Measurements from ENCODE around the gene C1QTNF6.
A peak's percentile ranks its signal among the peaks of the same experiment; 100 is the strongest.

The C1QTNF6 gene

DNA sequence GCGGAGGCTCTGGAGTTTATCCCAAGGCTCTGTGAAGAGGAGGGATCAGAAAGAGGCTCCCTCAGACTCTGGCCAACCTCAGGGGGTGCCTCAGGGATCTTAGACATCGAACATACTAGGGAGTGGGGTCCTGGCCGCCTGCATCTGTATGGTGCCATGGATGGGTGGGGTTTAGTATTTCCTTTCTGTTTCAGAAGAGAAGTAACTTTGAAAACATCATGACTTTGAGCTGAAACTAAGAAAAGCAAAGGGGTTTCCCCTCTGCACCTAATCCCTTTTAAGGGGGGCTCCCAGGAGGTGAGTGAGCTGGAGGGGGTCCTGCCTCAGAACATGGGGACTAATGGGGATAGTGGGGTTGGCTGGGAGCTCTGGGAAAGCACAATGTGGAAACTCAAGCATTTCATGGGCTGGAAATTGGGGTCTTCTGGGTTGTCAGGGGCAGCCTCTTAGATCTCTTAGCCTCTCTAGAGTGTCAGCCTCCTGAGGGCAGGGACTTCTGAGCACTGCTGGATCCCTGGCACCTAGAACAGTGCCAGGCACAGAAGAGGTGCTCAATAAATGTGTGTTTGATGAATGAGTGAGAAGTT is 36.0 kb upstream of the C1QTNF6 start:
- peak; percentile 43 for DNase-seq

DNA sequence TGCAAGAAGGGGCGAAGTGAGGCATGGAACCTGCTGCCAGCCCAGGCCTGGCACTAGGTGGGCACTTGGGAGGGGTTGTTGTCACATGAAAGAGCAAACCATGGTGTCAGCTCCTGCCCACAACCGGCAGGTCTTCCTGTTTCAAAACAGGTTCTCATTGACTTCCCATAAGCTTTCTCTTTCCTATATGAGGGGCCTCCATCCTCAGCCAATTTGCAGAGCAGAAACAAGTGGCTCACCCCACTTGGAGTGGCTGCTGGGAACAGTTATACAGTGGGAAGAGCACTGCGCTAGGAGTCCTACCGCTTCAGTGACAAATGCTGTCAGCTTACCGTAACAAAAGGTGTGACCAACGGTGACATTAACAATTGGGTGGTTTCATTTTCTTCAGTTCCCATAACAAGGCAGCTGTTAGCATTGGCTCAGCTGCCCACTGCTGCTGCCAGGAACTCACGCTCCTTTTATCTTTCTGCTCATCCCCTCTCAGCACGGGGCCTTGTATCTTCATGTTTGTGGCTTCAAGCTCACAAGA is 34.5 kb upstream of the C1QTNF6 start:
- peak; percentile 70 for DNase-seq

DNA sequence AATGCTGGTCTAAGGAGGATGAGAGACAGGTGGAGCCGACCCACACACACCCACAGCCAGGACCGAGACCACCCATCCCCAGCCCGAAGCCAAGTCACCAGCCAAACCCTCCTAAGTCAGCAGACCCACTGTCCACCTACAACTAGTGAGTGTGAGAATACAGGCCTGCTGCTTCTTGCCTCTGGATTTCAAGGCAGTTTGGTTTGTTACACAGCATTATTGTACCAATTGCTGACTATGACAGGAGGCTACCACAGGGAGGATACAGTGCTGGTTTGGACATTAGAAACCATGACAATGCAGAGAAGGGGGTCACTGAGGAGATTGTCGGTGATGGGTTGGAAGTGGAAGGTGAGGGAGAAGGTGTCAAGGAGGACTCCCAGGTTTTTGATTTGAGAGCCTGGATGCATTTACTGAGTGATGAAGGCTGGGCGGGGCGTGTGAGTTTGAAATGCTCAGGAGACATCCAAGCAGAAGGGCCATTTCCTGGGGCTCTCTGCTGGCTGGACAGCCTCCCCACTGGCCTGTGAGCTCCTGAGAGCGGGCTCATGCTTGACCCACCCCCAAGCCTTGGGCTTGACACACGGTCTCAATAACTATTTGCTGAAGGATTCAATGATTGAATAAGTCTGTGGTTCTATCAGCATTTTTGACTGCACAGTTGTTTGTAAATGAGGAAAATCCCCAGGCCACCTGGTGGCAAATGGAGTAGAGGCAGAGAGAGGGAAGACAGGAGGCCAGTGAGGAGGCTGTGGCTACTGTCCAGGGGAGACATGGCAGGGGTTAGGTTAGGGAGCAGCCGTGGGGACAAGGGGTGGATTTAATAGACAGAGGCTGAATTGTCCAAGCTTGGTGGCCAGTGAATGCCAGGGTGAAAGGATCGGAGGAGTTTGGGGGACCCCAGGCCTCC is 33.6 kb upstream of the C1QTNF6 start:
- DNase-seq: peak; percentile 28

DNA sequence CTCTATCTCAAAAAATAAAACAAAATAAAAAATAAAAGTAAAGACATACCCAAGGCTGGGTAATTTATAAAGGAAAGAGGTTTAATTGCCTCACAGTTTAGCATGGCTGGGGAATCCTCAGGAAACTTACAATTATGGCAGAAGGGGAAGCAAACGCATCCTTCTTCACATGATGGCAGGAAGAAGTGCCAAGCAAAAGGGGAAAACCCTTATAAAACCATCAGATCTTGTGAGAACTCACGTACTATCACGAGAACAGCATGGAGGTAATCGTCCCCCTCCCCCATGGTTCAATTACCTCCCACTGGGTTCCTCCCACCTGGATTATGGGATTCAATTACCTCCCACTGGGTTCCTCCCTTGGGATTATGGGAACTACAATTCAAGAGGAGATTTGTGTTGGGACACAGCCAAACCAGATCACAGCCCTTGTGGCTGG is 32.5 kb upstream of the C1QTNF6 start:
- DNase-seq: peak; percentile 53

DNA sequence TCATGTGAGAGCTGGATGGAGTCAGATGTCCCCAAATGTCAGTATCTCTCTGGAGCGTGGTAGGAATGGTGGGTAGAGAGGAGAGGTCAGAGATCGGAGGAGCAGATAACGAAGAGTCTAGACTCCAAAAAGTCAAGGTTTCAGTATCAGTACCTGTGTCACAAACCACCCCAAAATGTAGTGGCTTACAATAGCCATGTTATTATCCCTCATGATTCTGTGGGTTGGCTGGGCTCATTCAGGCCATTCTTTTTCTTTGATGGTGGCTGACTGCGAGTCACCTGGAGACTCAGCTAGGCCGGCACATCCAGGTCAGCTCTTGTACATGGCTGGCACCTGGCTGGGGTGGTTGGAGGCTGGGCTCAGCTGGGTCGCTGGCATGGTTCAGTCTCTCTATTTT is 31.5 kb upstream of the C1QTNF6 start:
- DNase-seq: peak; percentile 47

DNA sequence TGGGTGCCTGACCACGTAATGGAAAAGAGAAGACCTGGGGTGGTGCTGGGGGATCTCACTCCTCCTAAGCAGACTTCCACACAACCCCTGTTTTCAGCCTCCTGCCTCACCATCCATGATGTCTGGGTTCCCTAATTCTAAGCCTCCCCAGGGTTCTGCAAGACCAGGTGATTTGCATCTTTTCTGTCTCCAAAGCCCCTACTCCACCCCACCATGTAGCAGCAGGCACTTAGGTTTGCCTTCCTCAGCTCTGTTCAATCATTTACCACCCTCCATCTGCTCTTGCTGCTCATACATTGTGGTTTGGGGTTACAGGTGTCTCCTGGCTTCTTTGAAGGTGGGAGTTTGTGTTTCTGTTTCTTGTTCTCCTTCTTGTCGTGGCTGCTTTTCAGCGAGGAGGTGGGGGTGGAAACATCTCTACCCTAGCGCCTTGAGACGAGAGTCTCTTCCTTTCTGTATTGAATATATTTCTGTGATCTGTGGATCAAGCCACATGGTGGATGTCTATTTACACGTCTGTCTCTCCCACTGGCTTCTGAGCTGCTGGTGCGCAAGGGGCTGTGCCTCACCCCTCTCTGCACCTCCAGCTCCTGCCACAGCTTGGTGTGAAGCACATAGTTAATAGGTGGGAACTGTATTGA is 30.8 kb upstream of the C1QTNF6 start:
- DNase-seq: peak; percentile 87

DNA sequence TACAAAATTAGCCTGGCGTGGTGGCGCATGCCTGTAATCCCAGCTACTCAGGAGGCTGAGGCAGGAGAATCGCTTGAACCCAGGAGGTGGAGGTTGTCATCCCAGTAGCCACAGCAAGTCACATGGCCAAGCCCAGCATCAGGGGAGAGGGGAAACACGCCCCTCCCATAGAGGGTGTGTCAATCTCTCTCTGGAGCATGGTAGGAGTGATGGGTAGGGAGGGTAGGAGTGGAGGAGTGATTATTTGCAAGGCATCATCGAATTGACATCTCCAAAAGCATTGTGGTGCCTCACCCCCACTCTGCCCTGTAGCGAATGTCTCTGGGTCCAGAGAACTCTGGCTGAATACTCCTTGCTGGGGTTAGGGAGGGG is 30.3 kb upstream of the C1QTNF6 start:
- DNase-seq: peak; percentile 29

DNA sequence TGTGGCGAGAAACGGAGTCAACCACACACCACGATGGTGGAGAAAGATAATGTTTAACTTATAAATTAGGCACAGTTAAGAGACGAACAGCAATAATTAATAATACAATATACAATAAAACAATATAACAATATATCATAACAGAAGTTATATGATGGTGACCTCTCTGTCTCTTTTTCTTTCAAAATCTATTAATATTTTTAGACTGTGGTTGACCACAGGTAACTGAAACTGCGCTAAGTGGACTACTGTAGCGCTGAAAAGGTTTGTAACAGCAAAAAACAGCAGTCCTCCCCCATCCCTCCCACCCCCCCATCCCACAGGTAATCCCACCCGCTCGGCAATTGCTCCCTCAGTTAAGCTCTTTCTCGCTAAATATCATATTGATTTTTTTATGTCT is 27.8 kb upstream of the C1QTNF6 start:
- no peak for DNase-seq

DNA sequence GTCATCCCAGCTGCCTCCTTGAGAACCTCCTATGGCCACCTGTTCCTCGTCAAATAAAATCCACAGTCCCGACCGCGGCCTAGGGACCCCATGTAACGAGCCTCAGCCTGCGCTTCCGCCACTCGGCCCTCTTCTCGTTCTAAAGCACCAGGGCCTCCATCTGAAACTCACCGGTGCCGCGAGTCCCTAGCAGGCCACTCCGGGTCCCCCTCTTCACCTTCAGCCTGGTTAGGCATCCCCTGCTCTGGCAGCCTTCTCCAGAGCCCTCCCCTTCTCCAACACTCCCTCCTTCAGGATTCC is 26.6 kb upstream of the C1QTNF6 start:
- DNase-seq: no peak

DNA sequence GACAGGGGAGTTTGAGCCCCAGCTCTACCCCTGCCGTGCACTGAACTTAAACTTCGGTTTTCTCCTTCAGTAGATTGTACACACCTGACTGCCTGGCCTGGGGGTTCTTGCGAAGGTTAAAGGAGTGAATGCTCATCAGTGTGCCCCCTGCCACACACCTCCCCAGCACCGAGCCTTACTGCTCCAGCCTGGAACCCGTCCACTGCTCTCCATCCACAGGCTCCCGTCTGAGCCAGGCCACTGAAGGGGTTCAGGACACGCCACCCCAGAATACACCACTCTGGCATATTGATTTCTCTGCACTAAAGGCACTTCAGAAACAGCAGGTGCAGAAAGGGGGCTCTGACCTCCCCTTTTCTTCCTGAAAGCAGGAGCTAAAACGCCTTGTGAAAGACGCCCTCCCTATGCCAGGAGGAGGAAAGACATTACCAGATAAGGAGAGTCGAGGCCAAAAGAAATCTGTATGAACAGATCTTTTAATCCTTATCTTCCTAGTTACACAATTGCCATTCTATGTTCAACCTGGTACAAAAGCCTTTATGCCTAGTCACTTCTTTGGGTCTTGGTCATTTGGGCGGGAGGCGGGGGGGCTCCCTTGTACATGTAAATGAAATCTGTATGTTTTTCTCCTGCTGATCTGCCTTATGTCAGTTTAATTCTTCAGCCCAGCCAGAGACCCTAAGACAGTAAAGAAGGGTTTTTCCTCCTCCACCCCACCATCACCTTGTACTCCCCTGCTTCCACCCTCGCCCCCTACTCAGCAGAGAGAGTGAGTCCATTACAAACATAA is 26.1 kb upstream of the C1QTNF6 start:
- no peak for DNase-seq

DNA sequence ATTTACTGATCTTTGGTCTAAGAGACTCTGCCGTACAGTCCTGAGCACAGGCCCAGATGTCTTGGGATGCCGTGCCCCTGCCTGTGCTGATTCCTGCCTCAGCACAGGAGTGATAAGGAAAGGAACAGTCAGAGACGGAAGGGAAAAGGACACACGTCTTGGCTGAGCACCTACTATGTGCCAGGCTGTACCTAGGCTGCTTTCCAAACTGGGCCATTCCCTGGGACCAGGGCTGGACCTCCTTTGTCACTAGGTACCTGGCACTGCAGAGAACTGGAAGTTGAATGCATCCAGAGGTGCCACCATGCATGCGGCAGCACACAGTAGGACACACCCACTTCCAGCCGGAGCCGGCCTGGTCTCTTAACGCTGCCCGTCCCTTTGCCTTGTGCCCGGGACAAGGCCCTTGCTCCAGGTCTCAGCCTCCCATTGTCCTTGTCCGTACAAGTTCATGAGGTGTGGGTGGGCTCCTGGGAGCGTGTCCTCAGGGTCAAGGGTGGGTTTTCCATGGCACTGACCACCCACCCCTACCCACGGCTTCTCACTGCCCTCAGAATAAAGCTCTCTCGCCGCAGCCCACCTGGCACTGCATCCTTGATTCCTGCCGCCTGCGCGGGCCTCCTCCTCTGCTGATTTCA is 25.3 kb upstream of the C1QTNF6 start:
- DNase-seq: no peak

DNA sequence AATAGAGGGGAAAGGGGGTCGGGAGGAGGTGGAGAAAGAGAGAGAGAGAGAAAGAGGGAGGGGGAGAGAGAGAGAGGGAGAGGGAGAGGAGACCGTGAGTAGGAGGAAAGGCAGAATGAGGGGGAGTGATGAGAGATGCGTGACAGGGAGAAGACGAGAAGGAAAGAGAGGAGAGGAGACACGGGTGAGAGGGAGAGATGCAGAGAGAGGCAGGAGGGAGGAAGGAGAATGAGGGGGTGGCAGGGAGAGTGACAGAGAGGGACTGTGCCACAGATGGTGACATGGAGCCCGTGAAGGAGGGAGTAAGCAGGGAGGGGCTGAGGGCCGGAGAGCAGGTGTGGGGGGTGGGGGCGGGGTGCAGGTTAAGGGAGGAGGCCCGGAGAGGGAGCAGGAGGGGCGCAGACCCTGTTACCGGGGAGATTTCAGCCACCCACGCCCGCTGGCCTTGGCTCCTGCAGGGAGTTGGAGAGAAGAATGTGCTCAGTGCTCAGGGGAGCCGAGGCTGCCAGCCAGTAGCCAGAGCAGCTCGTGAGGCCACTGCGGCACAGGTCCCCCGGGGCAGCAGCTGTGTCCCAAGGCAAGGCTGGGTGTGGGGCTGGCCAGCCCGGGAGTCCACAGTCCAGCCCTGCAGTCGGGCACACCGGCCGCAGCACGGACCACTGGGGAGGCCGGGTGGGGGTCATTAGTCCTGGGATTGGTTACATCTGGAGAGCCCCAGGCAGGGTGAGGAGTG is 24.3 kb upstream of the C1QTNF6 start, which contains the start of gene SSTR3:
Gene SSTR3, minus strand, starts transcription at position 304 of the 733 bp plus-strand sequence. CDS start 4,674 bp downstream, outside the sequence.
- DNase-seq: no peak

DNA sequence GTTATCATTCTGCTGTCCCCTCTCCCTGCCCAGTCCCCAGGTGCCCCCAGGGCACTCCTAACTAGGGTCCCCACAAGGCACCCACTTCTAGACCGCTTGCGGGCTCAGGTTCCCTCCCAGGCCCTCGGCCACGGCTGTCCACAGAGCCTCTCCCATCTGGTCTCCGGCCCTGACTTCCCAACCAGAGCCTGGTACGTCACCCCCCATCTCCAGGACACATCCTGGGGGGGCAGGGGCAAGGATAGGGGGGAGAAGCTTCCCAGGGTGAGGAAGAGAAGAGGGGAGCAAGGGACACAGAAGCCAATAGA is 23.8 kb upstream of the C1QTNF6 start:
- no peak for DNase-seq

DNA sequence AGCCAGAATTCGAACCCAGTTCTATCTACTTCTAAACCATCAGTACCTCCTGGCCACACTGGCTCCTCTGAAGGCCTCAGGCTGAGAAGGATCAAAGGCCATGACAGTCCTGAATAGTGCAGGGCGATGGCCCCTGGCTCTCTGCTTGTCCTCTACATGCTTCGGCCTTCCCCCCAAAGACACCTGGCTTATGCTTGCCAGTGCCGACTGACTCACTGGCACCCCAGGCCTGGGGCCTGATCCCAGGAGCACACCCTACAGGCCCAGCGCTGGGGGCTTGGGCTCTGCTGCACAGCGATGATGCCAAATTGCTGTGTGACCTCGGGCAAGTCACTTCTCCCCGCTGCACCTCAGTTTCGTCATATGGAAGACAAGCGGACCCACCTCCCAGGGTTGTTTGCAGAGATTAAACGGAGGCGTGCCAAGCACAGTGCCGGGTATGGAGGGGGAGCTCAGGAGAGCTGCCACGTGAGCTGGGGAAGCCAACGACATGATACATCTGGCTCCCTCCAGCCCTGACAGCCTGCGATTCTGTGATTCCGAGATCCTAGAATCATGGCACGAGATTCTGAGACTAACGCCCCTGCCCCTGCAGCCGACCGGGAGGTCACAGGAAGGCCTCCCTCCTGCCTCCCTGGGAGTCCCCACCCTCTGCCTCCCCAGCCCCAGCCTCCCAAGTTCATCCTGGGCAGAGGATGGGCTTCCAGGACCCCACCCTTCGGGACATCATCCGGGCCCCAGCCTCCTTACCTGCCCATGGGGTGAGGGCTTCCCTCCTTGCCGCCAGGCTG is 23.2 kb upstream of the C1QTNF6 start:
- no peak for DNase-seq

DNA sequence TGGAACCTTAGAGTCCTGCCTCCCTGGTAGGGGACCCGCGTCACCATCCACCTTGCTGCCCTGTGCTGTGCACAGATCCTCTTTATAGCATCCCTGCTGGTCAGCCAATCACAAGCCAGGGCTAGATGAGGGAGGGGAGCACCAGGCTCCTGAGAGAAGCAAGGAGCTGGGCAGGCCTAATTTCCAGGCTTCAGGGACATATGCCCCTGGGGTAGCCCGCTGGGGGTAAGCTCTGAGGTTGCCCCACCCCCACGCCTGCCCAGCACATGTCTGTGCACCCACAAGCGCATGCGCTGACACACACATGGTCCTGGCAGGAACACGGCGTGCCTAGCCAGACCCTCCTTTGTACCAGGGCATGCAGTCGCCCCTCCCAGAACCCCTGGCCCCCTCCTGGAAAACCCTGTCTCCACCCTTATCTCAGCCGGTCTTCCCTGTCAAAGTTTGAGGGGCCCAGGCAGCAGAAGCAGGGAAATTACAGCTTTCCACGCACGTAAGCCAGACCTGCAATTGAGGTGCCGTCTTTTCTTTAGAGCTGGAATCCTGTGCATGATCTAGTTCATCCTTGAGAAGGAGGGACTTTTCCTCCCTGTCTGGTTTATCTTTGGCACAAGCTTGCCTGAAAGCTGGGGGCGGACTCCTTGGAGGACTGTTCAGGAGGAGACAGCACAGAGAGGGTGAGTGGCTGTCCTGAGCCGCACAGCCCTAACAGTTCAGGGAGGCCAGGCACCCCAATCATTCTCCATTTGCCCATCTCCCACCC is 22.2 kb upstream of the C1QTNF6 start:
- DNase-seq: no peak

DNA sequence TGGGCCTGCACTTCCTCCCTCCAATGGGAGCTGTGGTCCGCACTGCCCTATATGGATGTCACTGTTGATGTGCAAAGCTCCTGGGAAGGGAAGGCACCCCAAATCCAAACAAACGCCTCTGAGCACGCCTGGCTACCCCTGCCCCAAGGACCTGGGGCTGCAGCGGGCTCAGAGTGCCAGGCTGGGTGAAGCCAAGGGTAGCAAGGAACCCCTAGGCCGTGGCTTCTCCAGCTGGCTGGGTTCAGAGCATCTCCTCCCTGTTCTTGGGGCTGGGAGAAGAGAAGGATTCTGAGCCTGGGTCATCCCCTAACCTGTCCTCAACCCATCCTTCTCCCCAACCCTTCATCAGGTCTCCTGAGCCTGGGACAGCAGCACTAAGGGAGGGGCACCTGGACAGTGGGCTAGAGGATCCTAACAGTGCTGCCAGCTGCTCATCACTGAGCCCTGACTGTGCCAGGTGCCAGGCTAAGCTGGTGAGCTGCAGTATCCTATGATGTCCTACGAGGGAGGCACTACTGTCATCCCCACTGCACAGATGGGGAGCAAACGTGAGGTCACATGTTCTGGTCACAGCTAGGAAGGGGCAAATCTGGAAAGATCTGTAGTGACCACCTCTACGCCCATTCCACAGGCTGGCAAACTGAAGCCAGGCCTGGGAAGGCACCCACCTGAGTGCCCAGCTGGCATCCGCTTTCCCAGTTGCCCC is 21.2 kb upstream of the C1QTNF6 start:
- no peak for DNase-seq

DNA sequence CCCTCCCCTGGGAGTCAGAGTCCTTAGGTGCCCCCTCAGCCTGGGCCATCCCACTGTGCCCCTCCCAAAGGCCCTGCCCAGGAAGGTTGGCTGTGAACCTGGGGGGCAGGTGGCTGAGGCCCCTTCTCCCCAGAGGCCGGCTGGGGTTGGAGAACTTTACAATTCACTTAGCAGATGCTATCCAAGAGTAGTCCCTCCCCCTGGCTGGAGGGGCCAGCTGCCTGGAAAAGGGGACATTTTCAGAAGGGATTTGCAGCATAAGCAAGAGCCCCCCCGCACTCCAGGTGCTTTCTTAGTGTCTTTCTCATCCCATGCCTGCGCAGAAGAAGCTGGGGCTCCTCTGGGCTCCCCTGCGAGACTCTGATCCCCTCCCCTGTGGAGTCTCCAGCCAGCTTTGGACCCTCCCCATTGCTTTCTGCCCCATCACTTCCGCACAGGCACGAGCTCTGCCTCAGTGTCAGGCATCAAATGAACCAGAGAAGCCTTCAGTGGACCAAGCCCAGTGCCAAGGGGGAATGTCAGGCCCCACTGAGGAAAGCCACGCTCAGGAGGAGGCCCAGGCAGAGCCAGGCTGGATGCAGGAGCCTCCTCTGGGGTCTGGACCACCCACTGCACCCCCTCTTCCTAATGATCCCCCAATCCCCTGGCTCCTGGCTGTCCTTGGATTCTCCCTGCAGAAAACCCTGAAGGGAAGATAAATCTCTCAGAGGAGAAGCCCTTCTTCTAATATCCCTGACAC is 20.5 kb upstream of the C1QTNF6 start:
- no peak for DNase-seq

DNA sequence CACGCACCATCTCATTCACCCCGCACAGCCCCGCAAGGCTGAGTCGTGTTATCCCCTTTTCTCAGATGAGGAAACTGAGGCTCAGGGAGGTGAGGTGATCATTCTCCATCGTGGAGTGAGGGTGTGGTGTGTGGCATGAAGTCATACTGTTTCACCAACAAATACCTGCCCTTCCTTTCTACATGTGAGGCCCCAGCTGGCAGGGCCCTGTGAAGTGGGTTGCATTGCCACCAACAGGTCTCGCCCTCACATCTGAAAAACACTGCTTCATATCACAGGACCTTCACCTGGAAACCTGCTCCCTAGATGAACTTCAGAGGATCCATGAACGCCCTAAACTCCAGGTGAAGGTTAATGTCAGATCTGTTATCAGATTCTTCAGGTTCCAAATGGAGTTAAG is 19.9 kb upstream of the C1QTNF6 start:
- peak; percentile 33 for DNase-seq

All from CD4-positive, alpha-beta T cell treated with Interleukin-17A for 1 hour (primary cell).